Right lobe of liver (tissue), 6 donors: ENCODE measurements around the gene KRT83. TPM values are rescaled to one million over a fixed set of nuclear protein-coding genes. Genes with fewer than 3 reads are reported as not detected.

Experiments used
- ATAC-seq, 4 donors: fragments of 200-7000 bp; cut with Tn5 transposase; one replicate each; pipeline ENCODE4 v1.9.1; 2020; ENCODE audit warnings: mild to moderate bottlenecking in 4 of 4, moderate library complexity in 4 of 4
- DNase-seq, 3 donors: peaks; one replicate each; pipeline ENCODE4 v3.0.0-alpha.2; 2020
- H3K27ac ChIP-seq, 3 donors: fragments of 200-600 bp; one replicate each; pipeline ENCODE4 v1.8.0; 2022
- H3K27me3 ChIP-seq, 2 donors: fragments of 200-600 bp; one replicate each; pipeline ENCODE4 v1.8.0; 2022
- H3K36me3 ChIP-seq, 4 donors: fragments of 200-600 bp; sonication (generic) in 1 of 4; one replicate each; pipeline versions ENCODE4 v1.5.1 to v1.8.0; 2017 to 2022; ENCODE audit warnings: control low read depth in 1 of 4
- H3K4me1 ChIP-seq, 4 donors: fragments of 200-600 bp; sonication (generic) in 1 of 4; one replicate each; pipeline versions ENCODE4 v1.5.1 to v1.8.0; 2017 to 2022; ENCODE audit warnings: control low read depth in 1 of 4
- H3K4me3 ChIP-seq, 3 donors: fragments of 200-600 bp; one replicate each; pipeline ENCODE4 v1.8.0; 2022
- H3K9me3 ChIP-seq, 4 donors: fragments of 200-600 bp; sonication (generic) in 1 of 4; one replicate each; pipeline versions ENCODE4 v1.5.1 to v1.8.0; 2017 to 2022; ENCODE audit warnings: control low read depth in 1 of 4
- POLR2A ChIP-seq: fragments of 450-650 bp; IDR thresholded peaks from one replicate; pipeline ENCODE4 v1.6.1; 2017; ENCODE audit warnings: antibody characterized with exemption, mild to moderate bottlenecking
- WGBS: methylation state at CpG from one replicate; pipeline ENCODE4 v1.1.6; 2018; ENCODE audit warnings: low coverage, low lambda C conversion rate; ENCODE audit not compliant: insufficient coverage; ENCODE audit errors: missing lambda C conversion rate; 5-methylcytosine and 5-hydroxymethylcytosine counted together
- intact Hi-C, 2 donors: fragments of 100-400 bp; cut with DNase I; formaldehyde crosslinking; loops; one replicate each; pipeline versions ENCODE4 v1.11.2 to v1.14.1; 2022
- long read RNA-seq: library from polyadenylated mRNA; unstranded; transcript quantifications from one replicate; pipeline ENCODE4 v2.0.0, GENCODE V29; 2019
- total RNA-seq, 6 experiments: library from RNA; depleted of rRNA in 2 of 6; stranded (reverse); fragments of >200 nt in 2 of 6; fragmentation: NEBNext Ultra II Directional in 3 of 6; extraction: Animal tissue kit (Norgen Biotek cat#: 25700) in 3 of 6; gene quantifications; one replicate each; pipeline versions ENCODE4 v1.1.0 to v1.2.4, GENCODE V29; 2016 to 2023
- TF ChIP-seq, protein P1 (sequence below), 4 donors: fragments of 200-600 bp in 3 of 4; fragments of 450-650 bp in 1 of 4; IDR thresholded peaks; one replicate each; pipeline versions ENCODE4 v1.5.1 to v1.8.0; 2016 to 2022; ENCODE audit warnings: antibody characterized with exemption in 4 of 4, mild to moderate bottlenecking in 2 of 4
- donor health status: DM: no; HTN: yes; CAD: no.
- donor health status: DM: no; HTN: no; CAD: no.
- donor health status: DM: no; HTN: no; CAD: no.
- donor health status: DM: no; HTN: yes; CAD: no.
- donor health status: DM: no; HTN: yes; CAD: no.

The KRT83 gene
- total RNA-seq: not detected
- long read RNA-seq: 0 reads

DNA sequence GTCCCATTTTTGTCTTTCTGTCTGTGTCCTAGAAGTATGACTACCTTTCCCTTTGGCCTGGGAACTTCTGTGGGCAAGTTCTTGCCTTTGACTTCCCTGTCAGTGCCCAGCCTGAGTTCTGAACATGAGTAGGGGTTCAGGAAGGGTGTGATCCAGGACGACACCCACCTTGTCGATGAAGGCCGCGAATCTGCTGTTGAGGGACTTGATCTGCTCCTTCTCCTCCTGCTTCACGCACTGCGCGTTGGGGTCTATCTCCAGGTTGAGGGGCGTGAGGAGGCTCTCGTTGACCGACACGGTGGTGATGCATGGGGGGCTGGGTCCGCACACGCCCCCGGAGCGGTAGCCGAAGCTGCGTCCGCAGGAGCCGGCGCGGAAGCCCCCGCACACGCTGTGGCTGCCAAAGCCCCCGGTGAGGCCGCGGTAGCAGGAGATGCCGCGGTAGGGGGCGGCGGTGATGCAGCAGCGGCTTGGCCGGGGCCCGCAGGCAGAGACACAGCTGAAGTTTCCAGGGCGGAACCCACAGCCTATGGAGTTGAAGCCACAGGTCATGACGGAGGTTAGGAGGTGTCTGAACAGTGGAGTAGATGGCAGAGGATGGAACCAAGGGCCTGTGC, at the start of gene KRT83:
Gene KRT83 (minus strand): TSS at position 615 of the 617 bp plus-strand sequence. CDS start 63 bp downstream, at position 552.
- ATAC-seq (no peak), DNase-seq (peak in 1 of 3 donors; percentile 18)
- Histone ChIP-seq H3K27ac (no peak within 1 kb of the TSS), H3K9me3 (no peaks in the 10 kb centered on the region), H3K4me1 (no peaks in the 10 kb centered on the region), H3K4me3 (no peak within 1 kb of the TSS), H3K27me3 (no peaks in the 10 kb centered on the region), H3K36me3 (no peaks in the 10 kb centered on the region)
- intact Hi-C loops: loop anchor here (10.0 kb wide), 1 partner anchor 166 kb away; no protein-coding TSS in a partner anchor
- WGBS: 73% methylated on average over 17 of the region's 35 CpGs
- TF ChIP-seq POLR2A: no peak
- TF ChIP-seq, protein P1, sequence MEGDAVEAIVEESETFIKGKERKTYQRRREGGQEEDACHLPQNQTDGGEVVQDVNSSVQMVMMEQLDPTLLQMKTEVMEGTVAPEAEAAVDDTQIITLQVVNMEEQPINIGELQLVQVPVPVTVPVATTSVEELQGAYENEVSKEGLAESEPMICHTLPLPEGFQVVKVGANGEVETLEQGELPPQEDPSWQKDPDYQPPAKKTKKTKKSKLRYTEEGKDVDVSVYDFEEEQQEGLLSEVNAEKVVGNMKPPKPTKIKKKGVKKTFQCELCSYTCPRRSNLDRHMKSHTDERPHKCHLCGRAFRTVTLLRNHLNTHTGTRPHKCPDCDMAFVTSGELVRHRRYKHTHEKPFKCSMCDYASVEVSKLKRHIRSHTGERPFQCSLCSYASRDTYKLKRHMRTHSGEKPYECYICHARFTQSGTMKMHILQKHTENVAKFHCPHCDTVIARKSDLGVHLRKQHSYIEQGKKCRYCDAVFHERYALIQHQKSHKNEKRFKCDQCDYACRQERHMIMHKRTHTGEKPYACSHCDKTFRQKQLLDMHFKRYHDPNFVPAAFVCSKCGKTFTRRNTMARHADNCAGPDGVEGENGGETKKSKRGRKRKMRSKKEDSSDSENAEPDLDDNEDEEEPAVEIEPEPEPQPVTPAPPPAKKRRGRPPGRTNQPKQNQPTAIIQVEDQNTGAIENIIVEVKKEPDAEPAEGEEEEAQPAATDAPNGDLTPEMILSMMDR (IDR thresholded peaks at IDR 0.05): no peak

DNA sequence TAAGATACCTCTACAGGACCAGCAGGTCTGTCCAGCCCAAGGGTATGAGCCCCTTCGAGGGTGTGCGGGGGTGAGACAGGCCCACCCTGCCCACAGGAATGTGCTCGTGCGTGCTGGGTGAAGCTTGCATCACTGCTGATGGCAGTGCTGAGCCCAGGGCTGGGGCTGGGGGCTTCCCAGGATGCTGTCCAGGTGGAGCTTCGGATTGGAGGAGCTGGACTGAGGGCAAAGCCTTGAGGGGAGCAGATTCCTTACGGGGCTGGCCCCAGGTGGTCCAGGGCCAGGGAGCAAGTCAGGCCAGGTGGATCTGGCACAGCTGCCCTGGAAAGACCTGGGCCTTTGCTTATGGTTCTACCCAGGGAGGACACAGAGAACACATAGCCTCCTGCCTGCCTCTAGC, 48.6 kb upstream of the KRT83 start:
- intact Hi-C loops: loop anchor here (10.0 kb wide), 1 partner anchor 505 kb away; no protein-coding TSS in a partner anchor
- Histone ChIP-seq H3K4me3 (no peak overlapping the region), H3K4me1 (no peaks in the 10 kb centered on the region), H3K27ac (no peak overlapping the region), H3K27me3 (no peaks in the 10 kb centered on the region), H3K9me3 (no peaks in the 10 kb centered on the region), H3K36me3 (no peaks in the 10 kb centered on the region)
- WGBS: 80% methylated on average over 6 of the region's 6 CpGs
- TF ChIP-seq, protein P1 (IDR thresholded peaks at IDR 0.05): no peak
- TF ChIP-seq POLR2A: no peak
- DNase-seq (no peak), ATAC-seq (no peak)

DNA sequence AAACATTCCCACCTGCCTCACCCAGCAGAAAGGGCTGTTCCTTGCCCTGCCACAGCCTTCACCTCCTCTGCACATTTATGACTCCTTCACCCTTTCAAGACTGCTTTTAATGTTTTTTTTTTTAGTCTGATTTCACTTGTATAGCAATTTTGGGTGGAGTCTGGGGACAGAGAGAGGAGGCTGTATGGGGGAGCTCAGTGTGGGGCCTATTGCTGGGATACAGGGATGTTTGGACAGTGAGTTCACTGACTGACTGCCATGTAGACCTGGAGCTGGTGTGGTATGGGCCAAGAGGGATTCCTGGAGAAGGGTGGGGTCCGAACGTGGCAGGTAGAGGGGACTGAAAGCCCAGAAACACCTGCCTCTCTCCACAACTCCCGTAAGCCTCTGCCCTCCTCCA, 48.0 kb upstream of the KRT83 start:
- Histone ChIP-seq H3K4me1 (no peaks in the 10 kb centered on the region), H3K9me3 (no peaks in the 10 kb centered on the region), H3K36me3 (no peaks in the 10 kb centered on the region), H3K4me3 (no peak overlapping the region), H3K27ac (no peak overlapping the region), H3K27me3 (no peaks in the 10 kb centered on the region)
- no peak for ATAC-seq
- intact Hi-C loops: loop anchor here in 1 of 2 donors (10.0 kb wide), 1 partner anchor 506 kb away; no protein-coding TSS in a partner anchor
- no peak for DNase-seq
- TF ChIP-seq, protein P1 (IDR thresholded peaks at IDR 0.05): no peak
- 40% methylated on average over 3 of the region's 3 CpGs for WGBS

DNA sequence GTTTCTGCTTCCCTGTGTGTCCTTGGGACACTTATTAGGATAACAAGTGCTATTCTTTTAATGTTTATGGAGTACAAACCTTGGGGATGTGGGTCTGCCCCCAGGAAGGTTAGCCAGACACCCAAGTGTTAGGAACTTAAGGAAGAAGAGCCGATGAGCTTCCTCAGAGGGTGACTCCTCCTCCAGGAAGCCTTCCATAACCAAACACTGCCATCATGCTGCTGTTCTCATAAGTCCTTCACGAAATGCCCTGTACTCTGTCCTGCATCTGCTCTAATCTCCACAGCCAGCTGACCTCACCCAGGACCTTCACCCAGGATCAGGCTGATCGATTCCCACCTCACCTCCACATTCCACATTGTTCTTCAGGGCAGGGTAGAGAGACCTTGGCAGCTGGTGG, 47.3 kb upstream of the KRT83 start:
- no peaks in the 10 kb centered on the region for H3K27me3 ChIP-seq
- no peaks in the 10 kb centered on the region for H3K9me3 ChIP-seq

More for the DNA sequence above, 47.3 kb upstream of the KRT83 start:
- DNase-seq (no peak), ATAC-seq (no peak)
- Histone ChIP-seq H3K27ac (no peak overlapping the region), H3K36me3 (no peaks in the 10 kb centered on the region), H3K4me3 (no peak overlapping the region), H3K4me1 (peaks cover 0 to 2% (median 0%) of the 10 kb centered on the region in 4 donors)
- intact Hi-C loops: loop anchor here in 1 of 2 donors (10.0 kb wide), 1 partner anchor 506 kb away; no protein-coding TSS in a partner anchor
- TF ChIP-seq POLR2A: no peak
- TF ChIP-seq, protein P1 (IDR thresholded peaks at IDR 0.05): no peak
- 42% methylated on average over 3 of the region's 3 CpGs for WGBS
